Right ventricle myocardium inferior (tissue), 1 donor: Measurements from ENCODE around the gene OIT3. TPM values are rescaled to one million over a fixed set of nuclear protein-coding genes. Genes with fewer than 3 reads are reported as not detected.

Experiments
- total RNA-seq: library from RNA; stranded (reverse); fragmentation: NEBNext Ultra II Directional; extraction: Animal tissue kit (Norgen Biotek cat#: 25700); gene quantifications from one replicate; pipeline ENCODE4 v1.2.1, GENCODE V29; 2021
- donor health status: DM: no; HTN: yes; CAD: no; lungs with severe emphysema.

Gene OIT3
- total RNA-seq, 1 donor from 2014 or later, result not detected

Other genes with a start within 250 kb of the OIT3 start
- 15.1 TPM for gene MCU, start 201.6 kb upstream of the OIT3 start, total RNA-seq
- 0.27 TPM for gene PLA2G12B, start 61.1 kb downstream of the OIT3 start, total RNA-seq
- gene P4HA1, start 203.1 kb downstream of the OIT3 start, total RNA-seq, result 77.0 TPM
- gene NUDT13, start 216.7 kb downstream of the OIT3 start, total RNA-seq, result 3.6 TPM